IPS DF 6.9 (cell line): Measurements from ENCODE around the gene ZNF488.

ENCODE experiments used
- DNase-seq: peaks from one replicate; pipeline ENCODE4 v3.0.0-alpha.2; 2013; ENCODE audit warnings: low read depth, low spot score
- H3K27ac ChIP-seq: one replicate; pipeline ENCODE4 v1.5.1; 2013; ENCODE audit warnings: low read length, control low read depth
- H3K27me3 ChIP-seq: 2 replicates; pipeline ENCODE4 v1.6.1; 2013; ENCODE audit warnings: mild to moderate bottlenecking, low read length; ENCODE audit not compliant: control insufficient read depth, insufficient read depth
- H3K36me3 ChIP-seq: 2 replicates; pipeline ENCODE4 v1.6.1; 2013; ENCODE audit warnings: low read length; ENCODE audit not compliant: control insufficient read depth, insufficient read depth
- H3K4me1 ChIP-seq: 2 replicates; pipeline ENCODE4 v1.6.1; 2013; ENCODE audit warnings: low read length; ENCODE audit not compliant: control insufficient read depth, insufficient read depth
- H3K4me3 ChIP-seq: 2 replicates; pipeline ENCODE4 v1.5.1; 2013; ENCODE audit warnings: mild to moderate bottlenecking, low read length
- H3K9me3 ChIP-seq: 2 replicates; pipeline ENCODE4 v1.6.1; 2013; ENCODE audit warnings: low read length, inconsistent platforms; ENCODE audit not compliant: control insufficient read depth, insufficient read depth
- WGBS: extraction: QIAGEN DNeasy Blood & Tissue Kit; methylation state at CpG from one replicate; pipeline ENCODE4 v1.1.7; 2013; ENCODE audit warnings: mixed read lengths, missing lambda C conversion rate; ENCODE audit not compliant: insufficient read length, insufficient coverage; 5-methylcytosine and 5-hydroxymethylcytosine counted together

ZNF488 gene

DNA sequence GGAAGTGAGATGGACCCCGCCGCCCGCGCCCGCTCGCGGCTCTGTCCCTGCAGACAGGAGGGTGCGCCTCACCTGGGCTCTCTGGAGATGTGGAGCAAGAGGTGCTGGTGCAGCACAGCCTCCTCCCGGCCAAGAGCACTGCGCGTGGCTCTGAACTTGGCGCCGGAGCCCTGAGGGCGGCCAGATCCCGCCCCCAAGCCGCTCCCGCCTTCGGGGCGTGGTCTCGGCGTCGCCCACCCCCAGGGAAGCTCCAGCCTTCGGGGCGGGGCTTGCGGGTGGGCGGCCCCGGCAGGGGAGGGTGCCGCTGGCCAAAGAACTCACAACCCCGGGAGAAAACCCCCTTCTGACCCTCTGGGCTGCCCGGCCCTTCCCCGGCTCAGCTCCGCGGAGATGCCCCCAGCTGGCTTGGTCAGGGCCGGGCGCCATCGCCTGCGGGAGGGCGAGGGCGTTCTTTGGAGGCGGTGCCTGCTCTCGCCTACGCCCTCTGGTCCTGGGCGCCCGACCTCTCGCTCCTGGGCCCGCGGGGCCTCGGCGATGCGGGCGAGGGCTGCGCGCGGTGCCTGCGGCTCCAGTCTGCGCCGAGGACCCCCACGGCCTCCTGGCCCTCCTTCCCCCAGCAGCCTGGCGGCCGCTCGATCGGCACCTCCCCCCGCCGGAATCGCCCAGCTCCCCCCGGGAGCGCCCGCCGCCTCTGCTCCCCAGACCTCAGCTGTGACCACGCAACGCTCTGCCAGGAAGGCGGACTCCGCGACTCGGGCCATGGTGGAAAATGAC, at the start of gene ZNF488:
Gene ZNF488, minus strand, starts transcription at position 146 of the 774 bp plus-strand sequence. CDS start 15,464 bp downstream, outside the sequence.
- no peaks in the 10 kb centered on the region for H3K4me1 ChIP-seq
- peak within 1 kb of the TSS; percentile 89 for H3K4me3 ChIP-seq
- no peaks in the 10 kb centered on the region; the same call in 1 of the 2 replicates for H3K27me3 ChIP-seq
- no peaks in the 10 kb centered on the region for H3K9me3 ChIP-seq
- H3K27ac ChIP-seq, result no peak within 1 kb of the TSS
- DNase-seq, result peak; percentile 70
- no peaks in the 10 kb centered on the region for H3K36me3 ChIP-seq
- WGBS, result no CpG with 5 or more reads among the region's 75 CpGs

DNA sequence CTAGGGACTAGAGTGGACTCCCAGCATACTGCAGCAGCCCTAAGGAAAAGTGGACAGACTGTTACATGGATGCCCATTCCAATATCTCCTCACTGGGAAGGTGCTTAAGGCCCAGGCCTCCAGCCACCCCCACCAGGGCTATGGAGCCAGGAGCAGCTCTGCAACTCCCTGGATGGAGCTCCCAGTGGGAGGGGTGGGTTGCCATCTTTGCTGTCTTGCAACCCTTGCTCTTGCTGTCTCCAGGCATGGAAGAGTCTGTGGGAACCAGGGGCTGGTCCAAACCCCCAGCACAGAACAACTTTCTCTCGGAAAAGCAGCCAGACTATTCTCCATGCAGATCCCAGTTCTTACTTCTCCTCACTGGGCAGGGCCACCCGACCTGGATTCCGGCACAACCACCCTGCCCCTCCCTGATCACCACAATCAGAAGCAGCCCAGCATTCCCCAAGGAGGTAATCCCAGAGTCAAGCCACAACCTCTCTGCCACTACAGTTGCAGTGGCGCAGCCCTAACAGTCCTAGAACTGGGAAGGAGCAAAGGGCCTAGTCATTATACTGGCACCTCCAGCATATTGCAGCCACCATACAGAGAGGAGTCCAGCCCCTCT, 41.8 kb upstream of the ZNF488 start:
- WGBS, result no CpG with 5 or more reads among the region's 4 CpGs
- H3K9me3 ChIP-seq, result no peaks in the 10 kb centered on the region
- no peak overlapping the region for H3K27ac ChIP-seq
- no peak for DNase-seq
- H3K27me3 ChIP-seq, result no peaks in the 10 kb centered on the region
- H3K4me3 ChIP-seq, result no peak overlapping the region
- H3K36me3 ChIP-seq, result no peaks in the 10 kb centered on the region
- no peaks in the 10 kb centered on the region for H3K4me1 ChIP-seq

DNA sequence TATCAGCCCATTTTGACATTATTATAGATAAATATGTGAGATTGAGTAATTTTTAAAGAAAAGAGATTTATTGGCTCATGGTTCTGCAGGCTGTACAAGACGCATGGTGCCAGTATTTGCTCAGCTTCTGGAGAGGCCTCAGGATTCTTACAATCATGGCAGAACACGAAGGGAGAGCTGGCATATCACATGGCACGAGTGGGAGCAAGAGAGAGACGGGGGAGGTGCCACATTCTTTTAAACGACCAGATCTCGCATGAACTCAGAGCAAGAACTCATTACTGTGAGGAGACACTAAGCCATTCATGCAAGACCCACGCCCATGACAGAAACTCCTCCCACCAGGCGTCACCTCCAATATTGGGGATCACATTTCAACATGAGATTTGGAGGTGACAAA, 40.1 kb upstream of the ZNF488 start:
- DNase-seq, result no peak
- Histone ChIP-seq H3K36me3 (no peaks in the 10 kb centered on the region), H3K27me3 (no peaks in the 10 kb centered on the region), H3K4me1 (peaks cover 4% of the 10 kb centered on the region; the same call in 1 of the 2 replicates), H3K27ac (no peak overlapping the region), H3K9me3 (no peaks in the 10 kb centered on the region), H3K4me3 (no peak overlapping the region)
- WGBS, result no CpG with 5 or more reads among the region's 8 CpGs

GRCh38 chr10:47423476-47423875, 39.4 kb upstream of the ZNF488 start:
- Histone ChIP-seq H3K4me3 (no peak overlapping the region), H3K4me1 (peaks cover 4% of the 10 kb centered on the region; the same call in 1 of the 2 replicates), H3K27ac (no peak overlapping the region), H3K36me3 (no peaks in the 10 kb centered on the region), H3K27me3 (no peaks in the 10 kb centered on the region), H3K9me3 (no peaks in the 10 kb centered on the region)
- no peak for DNase-seq
- WGBS, result no CpG with 5 or more reads among the region's 4 CpGs

- no peaks in the 10 kb centered on the region for H3K27me3 ChIP-seq
- H3K9me3 ChIP-seq, result no peaks in the 10 kb centered on the region
- DNase-seq, result no peak
- no CpG with 5 or more reads among the region's 7 CpGs for WGBS
- H3K27ac ChIP-seq, result no peak overlapping the region
- no peak overlapping the region for H3K4me3 ChIP-seq
- H3K36me3 ChIP-seq, result no peaks in the 10 kb centered on the region
- H3K4me1 ChIP-seq, result peaks cover 4% of the 10 kb centered on the region; the same call in 1 of the 2 replicates
Measured at GRCh38 chr10:47421057-47421952, 37.2 kb upstream of the ZNF488 start.

DNA sequence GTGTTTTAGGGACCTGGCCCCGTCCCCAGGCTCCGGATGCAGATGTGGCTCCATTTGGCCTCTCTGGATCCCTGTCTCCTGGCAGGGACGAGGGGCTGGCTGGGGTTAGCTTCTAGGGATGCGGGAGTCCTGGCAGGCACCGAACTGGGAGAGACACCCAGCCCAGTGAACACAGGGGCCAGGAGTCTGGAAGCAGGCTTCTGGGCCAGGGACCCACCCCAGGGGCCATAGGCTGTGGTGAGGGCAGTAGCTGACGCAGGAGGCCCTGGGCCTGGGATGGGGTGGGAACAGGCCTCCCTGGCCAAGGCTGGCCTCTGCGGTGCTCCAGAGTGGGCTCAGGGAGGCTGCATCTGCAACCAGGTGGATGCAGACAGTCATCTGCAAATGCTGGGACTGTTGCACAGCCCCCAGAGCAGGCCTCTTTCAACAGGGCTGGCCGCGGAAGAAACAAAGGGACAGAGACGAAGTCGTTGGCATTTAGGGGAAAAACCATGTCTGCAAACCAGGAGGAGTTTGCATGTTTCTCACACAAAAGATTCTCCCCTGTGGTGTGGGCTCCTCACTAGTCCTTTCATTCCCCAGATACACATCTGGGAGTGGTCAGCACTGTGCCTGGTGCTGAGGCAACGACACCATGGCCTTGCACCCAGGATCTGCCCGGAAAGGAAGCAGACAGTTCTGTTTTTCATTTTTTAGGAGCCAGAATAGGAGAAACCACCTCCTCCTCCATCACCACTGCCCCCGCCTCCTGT, 36.4 kb upstream of the ZNF488 start:
- Histone ChIP-seq H3K36me3 (no peaks in the 10 kb centered on the region), H3K4me1 (peaks cover 4% of the 10 kb centered on the region; the same call in 1 of the 2 replicates), H3K9me3 (no peaks in the 10 kb centered on the region), H3K4me3 (no peak overlapping the region), H3K27ac (no peak overlapping the region), H3K27me3 (no peaks in the 10 kb centered on the region)
- no peak for DNase-seq
- no CpG with 5 or more reads among the region's 14 CpGs for WGBS

DNA sequence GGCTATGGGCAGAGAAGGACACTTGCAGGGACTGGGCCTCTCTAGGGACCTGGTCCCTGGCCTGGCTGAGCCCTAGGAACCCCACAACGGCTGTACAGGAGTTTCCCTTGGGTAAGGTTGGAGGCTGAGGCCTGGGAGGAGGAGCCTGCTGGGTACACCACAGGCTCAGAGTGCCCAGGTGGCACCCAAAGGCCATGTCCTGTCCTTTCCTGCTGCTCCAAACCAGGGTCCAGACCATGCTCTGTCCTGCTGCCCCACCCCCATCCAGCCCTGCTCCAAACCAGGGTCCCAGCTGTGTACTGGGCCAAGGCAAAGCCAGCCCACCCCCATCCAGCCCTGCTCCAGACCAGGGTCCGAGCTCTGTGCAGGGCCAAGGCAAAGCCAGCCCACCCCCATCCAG, 35.3 kb upstream of the ZNF488 start:
- H3K27me3 ChIP-seq, result no peaks in the 10 kb centered on the region
- H3K9me3 ChIP-seq, result no peaks in the 10 kb centered on the region
- no peak overlapping the region for H3K27ac ChIP-seq
- no peak overlapping the region for H3K4me3 ChIP-seq
- H3K4me1 ChIP-seq, result peaks cover 4% of the 10 kb centered on the region; the same call in 1 of the 2 replicates
- no peaks in the 10 kb centered on the region for H3K36me3 ChIP-seq
- WGBS, result no CpG with 5 or more reads among the region's 2 CpGs
- no peak for DNase-seq

- Histone ChIP-seq H3K27ac (no peak overlapping the region), H3K9me3 (no peaks in the 10 kb centered on the region), H3K4me3 (no peak overlapping the region), H3K4me1 (peaks cover 4% of the 10 kb centered on the region; the same call in 1 of the 2 replicates), H3K27me3 (no peaks in the 10 kb centered on the region), H3K36me3 (no peaks in the 10 kb centered on the region)
- DNase-seq, result no peak
- WGBS, result no CpG with 5 or more reads among the region's 4 CpGs
Measured at GRCh38 chr10:47418966-47419365, 34.9 kb upstream of the ZNF488 start.

DNA sequence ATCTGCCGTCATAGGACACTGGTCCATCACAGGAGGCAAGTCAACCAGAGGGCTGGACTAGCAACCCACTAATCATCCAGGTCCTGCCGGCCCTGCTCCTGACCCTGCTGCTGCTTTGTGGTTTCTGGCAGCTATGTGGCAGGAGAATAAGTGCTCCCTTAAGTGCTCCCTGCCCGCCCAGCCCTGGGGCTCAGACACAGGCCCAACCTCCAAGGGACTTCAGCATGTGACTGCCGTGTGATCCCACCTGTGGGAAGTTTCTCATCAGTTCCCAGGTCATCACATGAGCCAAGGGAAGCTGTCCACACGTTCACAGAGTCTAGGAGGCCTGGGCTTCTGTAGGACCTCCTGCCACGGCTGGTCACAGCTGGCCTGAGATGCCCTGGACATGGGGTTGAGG, 34.2 kb upstream of the ZNF488 start:
- no peak overlapping the region for H3K27ac ChIP-seq
- H3K9me3 ChIP-seq, result no peaks in the 10 kb centered on the region
- DNase-seq, result no peak
- no peaks in the 10 kb centered on the region for H3K36me3 ChIP-seq
- peaks cover 4% of the 10 kb centered on the region; the same call in 1 of the 2 replicates for H3K4me1 ChIP-seq
- no peaks in the 10 kb centered on the region for H3K27me3 ChIP-seq
- no peak overlapping the region for H3K4me3 ChIP-seq
- WGBS, result no CpG with 5 or more reads among the region's 6 CpGs
